Measurements from ENCODE around the gene RUNDC3A. TPM values are rescaled to one million over a fixed set of nuclear protein-coding genes. Genes with fewer than 3 reads are reported as not detected.
A peak's percentile ranks its signal among the peaks of the same experiment; 100 is the strongest.

Gene RUNDC3A
- total RNA-seq, 1 experiment from 2014 or later, result 0.29 TPM

- H3K36me3 ChIP-seq (ENCODE audit: low read depth, low read length), result no peaks in the 10 kb centered on the region
- no peaks in the 10 kb centered on the region for H3F3A ChIP-seq (ENCODE audit: low read length, unreplicated experiment)
- no peaks in the 10 kb centered on the region for H3K27me3 ChIP-seq (ENCODE audit: low read length)
- DNase-seq (no peak), ATAC-seq (no peak)
- CTCF ChIA-PET, result no interaction called here
- H3K79me2 ChIP-seq (ENCODE audit: low read length), result no peaks in the 10 kb centered on the region
- BruUV-seq (replicated peaks), result no TSS peak
- no peaks in the 10 kb centered on the region for H3K9me2 ChIP-seq (replicated peaks; ENCODE audit: low read length)
- no peak overlapping the region for H2AFZ ChIP-seq (ENCODE audit: low read length)
- no peak overlapping the region for H3K9ac ChIP-seq (ENCODE audit: low read length)
- H3K27ac ChIP-seq (ENCODE audit: low read length), result no peak overlapping the region
- no peaks in the 10 kb centered on the region for H3K9me3 ChIP-seq (ENCODE audit: low read length)
- no peaks in the 10 kb centered on the region for H3K4me1 ChIP-seq (ENCODE audit: insufficient read depth, low read length)
- intact Hi-C loops (cut with micrococcal nuclease), result no loop called here
- no peak overlapping the region for H3K4me3 ChIP-seq (ENCODE audit: low read length)
- TF ChIP-seq EZH2 (IDR thresholded peaks at IDR 0.05; ENCODE audit: low read length, unreplicated experiment), result no peak
- TF ChIP-seq, protein P1, sequence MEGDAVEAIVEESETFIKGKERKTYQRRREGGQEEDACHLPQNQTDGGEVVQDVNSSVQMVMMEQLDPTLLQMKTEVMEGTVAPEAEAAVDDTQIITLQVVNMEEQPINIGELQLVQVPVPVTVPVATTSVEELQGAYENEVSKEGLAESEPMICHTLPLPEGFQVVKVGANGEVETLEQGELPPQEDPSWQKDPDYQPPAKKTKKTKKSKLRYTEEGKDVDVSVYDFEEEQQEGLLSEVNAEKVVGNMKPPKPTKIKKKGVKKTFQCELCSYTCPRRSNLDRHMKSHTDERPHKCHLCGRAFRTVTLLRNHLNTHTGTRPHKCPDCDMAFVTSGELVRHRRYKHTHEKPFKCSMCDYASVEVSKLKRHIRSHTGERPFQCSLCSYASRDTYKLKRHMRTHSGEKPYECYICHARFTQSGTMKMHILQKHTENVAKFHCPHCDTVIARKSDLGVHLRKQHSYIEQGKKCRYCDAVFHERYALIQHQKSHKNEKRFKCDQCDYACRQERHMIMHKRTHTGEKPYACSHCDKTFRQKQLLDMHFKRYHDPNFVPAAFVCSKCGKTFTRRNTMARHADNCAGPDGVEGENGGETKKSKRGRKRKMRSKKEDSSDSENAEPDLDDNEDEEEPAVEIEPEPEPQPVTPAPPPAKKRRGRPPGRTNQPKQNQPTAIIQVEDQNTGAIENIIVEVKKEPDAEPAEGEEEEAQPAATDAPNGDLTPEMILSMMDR (conservative IDR thresholded peaks at IDR 0.05; ENCODE audit: low read depth, low read length), result no peak
- TF ChIP-seq EZH2phosphoT487 (IDR thresholded peaks at IDR 0.05; ENCODE audit: borderline replicate concordance, low read length), result no peak
- H3K4me2 ChIP-seq (ENCODE audit: low read length), result no peak overlapping the region
- H4K20me1 ChIP-seq (ENCODE audit: low read length), result no peaks in the 10 kb centered on the region
- POLR2A ChIA-PET (ENCODE audit: unreplicated experiment), result no interaction called here
These were observed 45.7 kb upstream of the RUNDC3A start for GRCh38 chr17:44262654-44263225.

- Histone ChIP-seq H3K4me3 (ENCODE audit: low read length) (no peak overlapping the region), H3K9me3 (ENCODE audit: low read length) (no peaks in the 10 kb centered on the region), H3K79me2 (ENCODE audit: low read length) (no peaks in the 10 kb centered on the region), H2AFZ (ENCODE audit: low read length) (no peak overlapping the region), H4K20me1 (ENCODE audit: low read length) (no peaks in the 10 kb centered on the region), H3K9me2 (replicated peaks; ENCODE audit: low read length) (no peaks in the 10 kb centered on the region), H3F3A (ENCODE audit: low read length, unreplicated experiment) (no peaks in the 10 kb centered on the region), H3K4me2 (ENCODE audit: low read length) (no peak overlapping the region), H3K4me1 (ENCODE audit: insufficient read depth, low read length) (no peaks in the 10 kb centered on the region), H3K27ac (ENCODE audit: low read length) (no peak overlapping the region), H3K27me3 (ENCODE audit: low read length) (no peaks in the 10 kb centered on the region), H3K9ac (ENCODE audit: low read length) (no peak overlapping the region), H3K36me3 (ENCODE audit: low read depth, low read length) (no peaks in the 10 kb centered on the region)
- CTCF ChIA-PET, result no interaction called here
- no peak for DNase-seq
- no peak for ATAC-seq
- POLR2A ChIA-PET (ENCODE audit: unreplicated experiment), result no interaction called here
- no TSS peak for BruUV-seq (replicated peaks)
- intact Hi-C loops (cut with micrococcal nuclease), result no loop called here
- TF ChIP-seq, protein P1 (conservative IDR thresholded peaks at IDR 0.05; ENCODE audit: low read depth, low read length), result no peak
- TF ChIP-seq EZH2 (IDR thresholded peaks at IDR 0.05; ENCODE audit: low read length, unreplicated experiment), result no peak
- no peak for TF ChIP-seq EZH2phosphoT487 (IDR thresholded peaks at IDR 0.05; ENCODE audit: borderline replicate concordance, low read length)
These were observed 45.0 kb upstream of the RUNDC3A start for GRCh38 chr17:44263345-44263902.

DNA sequence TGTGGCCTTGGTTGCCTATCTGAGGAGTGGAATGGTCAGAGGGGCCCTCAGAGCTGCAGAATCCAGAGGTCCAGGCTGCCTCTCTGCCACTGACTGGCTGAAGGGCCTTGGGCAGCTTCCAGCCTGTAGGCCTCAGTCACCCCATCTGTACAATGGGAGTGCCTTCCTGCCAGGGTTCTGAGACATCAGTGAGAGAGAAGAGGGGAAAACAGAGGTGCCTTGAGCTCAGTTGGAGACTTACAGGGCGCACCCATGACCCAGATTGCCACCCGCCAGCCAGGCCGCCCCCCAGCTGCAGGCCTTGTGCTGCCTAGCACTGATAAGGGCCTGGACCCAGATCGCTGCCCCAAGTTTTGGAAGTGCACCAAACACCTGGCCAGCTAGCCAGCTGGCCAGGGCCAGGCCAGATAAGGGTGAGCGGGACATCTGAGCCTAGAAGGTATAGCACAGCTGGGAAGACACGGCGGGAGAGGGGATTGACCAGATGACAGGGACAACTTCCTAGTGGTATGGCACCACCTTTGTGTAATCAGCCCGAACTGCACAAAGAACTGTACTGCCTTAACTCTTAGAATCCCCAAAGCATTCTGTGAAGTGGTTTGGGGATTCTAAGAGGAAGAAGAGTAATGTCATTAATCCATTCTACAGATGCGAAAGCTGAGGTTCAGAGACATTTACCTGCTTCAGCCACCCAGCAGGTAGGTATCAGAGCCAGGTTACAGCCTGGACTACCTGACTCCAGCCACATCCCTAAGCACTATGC, 41.8 kb upstream of the RUNDC3A start:
- CTCF ChIA-PET, result no interaction called here
- H3K27ac ChIP-seq (ENCODE audit: low read length), result no peak overlapping the region

More for the DNA sequence above, 41.8 kb upstream of the RUNDC3A start:
- DNase-seq (peak; percentile 25), ATAC-seq (peak; percentile 43; the same call in 1 of the 2 replicates)
- POLR2A ChIA-PET (ENCODE audit: unreplicated experiment), result no interaction called here
- Histone ChIP-seq H4K20me1 (ENCODE audit: low read length) (no peaks in the 10 kb centered on the region), H3K9ac (ENCODE audit: low read length) (no peak overlapping the region), H3K79me2 (ENCODE audit: low read length) (no peaks in the 10 kb centered on the region), H3K36me3 (ENCODE audit: low read depth, low read length) (no peaks in the 10 kb centered on the region), H3K9me3 (ENCODE audit: low read length) (no peaks in the 10 kb centered on the region), H3K4me2 (ENCODE audit: low read length) (no peak overlapping the region), H3K4me1 (ENCODE audit: insufficient read depth, low read length) (no peaks in the 10 kb centered on the region), H2AFZ (ENCODE audit: low read length) (no peak overlapping the region), H3K4me3 (ENCODE audit: low read length) (no peak overlapping the region), H3K27me3 (ENCODE audit: low read length) (no peaks in the 10 kb centered on the region), H3F3A (ENCODE audit: low read length, unreplicated experiment) (no peaks in the 10 kb centered on the region), H3K9me2 (replicated peaks; ENCODE audit: low read length) (no peaks in the 10 kb centered on the region)
- intact Hi-C loops (cut with micrococcal nuclease), result no loop called here
- TF ChIP-seq EZH2phosphoT487 (IDR thresholded peaks at IDR 0.05; ENCODE audit: borderline replicate concordance, low read length), result no peak
- no peak for TF ChIP-seq EZH2 (IDR thresholded peaks at IDR 0.05; ENCODE audit: low read length, unreplicated experiment)
- TF ChIP-seq, protein P1 (conservative IDR thresholded peaks at IDR 0.05; ENCODE audit: low read depth, low read length), result peak; percentile 29; the same call in 1 of the 2 replicates
- no TSS peak for BruUV-seq (replicated peaks)

All from PC-3 (cell line).